Measurements from ENCODE around the gene GADD45A.

DNA sequence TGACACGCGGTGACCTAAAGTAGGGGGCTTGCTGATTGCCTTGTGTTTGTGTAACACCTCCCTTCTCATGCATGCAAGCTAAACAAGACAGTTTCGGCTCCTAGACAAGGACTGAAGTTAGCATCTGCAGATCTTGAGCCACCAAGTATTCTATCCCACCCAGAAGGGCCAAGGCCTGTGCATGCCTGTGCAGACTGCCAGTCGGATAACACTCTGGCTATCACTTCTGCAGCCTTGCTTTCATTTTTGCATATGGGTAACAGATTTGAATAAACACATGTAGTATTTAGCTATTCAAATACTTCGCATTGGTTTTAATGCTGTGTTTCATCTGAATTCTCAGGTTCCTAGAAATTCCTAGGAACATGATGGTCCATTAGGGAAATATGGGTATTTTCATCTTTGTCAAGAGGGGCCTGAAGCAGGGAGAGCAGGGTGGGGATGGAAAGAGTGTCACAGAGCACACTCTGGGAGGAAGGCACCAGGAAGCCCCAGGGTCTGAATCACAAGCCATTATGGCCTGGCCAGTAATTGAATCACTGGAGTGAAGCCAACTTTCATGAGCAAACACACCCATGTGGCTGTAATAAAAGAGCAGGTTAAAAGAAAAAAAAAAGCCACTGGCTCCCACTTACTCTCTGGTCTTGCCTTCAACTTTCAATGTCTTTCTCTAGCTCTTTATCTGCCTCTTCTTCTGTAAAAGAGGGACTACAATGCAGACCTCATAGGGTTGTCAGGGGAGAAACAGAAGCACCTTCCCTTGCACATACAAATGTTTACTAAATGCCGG lies 28.3 kb downstream of the GADD45A start:
- no peak for TF ChIP-seq CTCF (IDR thresholded peaks at IDR 0.05; ENCODE audit: poor library complexity)
- no peak for TF ChIP-seq EZH2 (IDR thresholded peaks at IDR 0.05; ENCODE audit: borderline replicate concordance)
